Keratinocyte (primary cell): Measurements from ENCODE around the gene OLFM3.

Experiments
- EZH2 ChIP-seq: IDR thresholded peaks from one replicate; pipeline ENCODE4 v1.6.1; 2012; ENCODE audit warnings: inconsistent platforms, mild to moderate bottlenecking, low read length, moderate library complexity
- TF ChIP-seq, protein P1 (sequence below), 3 experiments: IDR thresholded peaks in 1 of 3; conservative IDR thresholded peaks in 1 of 3; optimal IDR thresholded peaks in 1 of 3; 2 replicates in 2 of 3; 3 replicates in 1 of 3; pipeline versions ENCODE3 to v1.5.1; 2011; ENCODE audit warnings: low read length in 3 of 3, mild to moderate bottlenecking in 3 of 3, moderate library complexity in 2 of 3, control low read depth in 1 of 3, inconsistent platforms in 1 of 3; ENCODE audit not compliant: insufficient read depth in 2 of 3; ENCODE audit errors: extremely low read depth in 1 of 3

DNA sequence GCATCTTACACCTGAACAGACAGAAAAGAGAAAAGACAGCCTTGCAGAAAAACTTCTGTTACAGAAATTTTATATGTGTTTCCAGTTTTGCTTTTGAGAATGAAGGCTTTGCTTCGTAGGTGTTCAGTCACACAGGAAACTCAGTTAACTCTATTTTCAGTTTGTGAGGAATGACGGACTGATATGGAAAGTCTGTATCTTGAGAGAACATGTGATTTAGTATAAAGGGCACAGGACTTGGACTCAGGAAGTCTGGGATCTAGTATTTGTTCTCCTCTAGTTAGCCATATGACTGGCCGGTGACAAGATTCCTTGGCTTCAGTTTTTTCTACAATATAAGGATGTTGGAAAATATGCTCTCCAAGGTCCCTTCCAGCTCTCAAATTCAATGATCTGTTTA lies 149.1 kb downstream of the OLFM3 start:
- TF ChIP-seq, protein P1, sequence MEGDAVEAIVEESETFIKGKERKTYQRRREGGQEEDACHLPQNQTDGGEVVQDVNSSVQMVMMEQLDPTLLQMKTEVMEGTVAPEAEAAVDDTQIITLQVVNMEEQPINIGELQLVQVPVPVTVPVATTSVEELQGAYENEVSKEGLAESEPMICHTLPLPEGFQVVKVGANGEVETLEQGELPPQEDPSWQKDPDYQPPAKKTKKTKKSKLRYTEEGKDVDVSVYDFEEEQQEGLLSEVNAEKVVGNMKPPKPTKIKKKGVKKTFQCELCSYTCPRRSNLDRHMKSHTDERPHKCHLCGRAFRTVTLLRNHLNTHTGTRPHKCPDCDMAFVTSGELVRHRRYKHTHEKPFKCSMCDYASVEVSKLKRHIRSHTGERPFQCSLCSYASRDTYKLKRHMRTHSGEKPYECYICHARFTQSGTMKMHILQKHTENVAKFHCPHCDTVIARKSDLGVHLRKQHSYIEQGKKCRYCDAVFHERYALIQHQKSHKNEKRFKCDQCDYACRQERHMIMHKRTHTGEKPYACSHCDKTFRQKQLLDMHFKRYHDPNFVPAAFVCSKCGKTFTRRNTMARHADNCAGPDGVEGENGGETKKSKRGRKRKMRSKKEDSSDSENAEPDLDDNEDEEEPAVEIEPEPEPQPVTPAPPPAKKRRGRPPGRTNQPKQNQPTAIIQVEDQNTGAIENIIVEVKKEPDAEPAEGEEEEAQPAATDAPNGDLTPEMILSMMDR (optimal IDR thresholded peaks at IDR 0.05 in 1 of 3, IDR thresholded peaks at IDR 0.05 in 1 of 3, conservative IDR thresholded peaks at IDR 0.05 in 1 of 3; ENCODE audit: extremely low read depth in 1 of 3, insufficient read depth in 2 of 3, low read length in 3 of 3) = no peak
- no peak for TF ChIP-seq EZH2
